D721Med (cell line): ENCODE measurements around the gene HOXD11.

ENCODE experiments used
- DNase-seq: peaks from one replicate; pipeline ENCODE4 v3.0.0; 2011; ENCODE audit warnings: low spot score; ENCODE audit not compliant: insufficient read length
- FAIRE-seq: peaks from 2 replicates; lab custom pipeline; 2011; peaks lifted over from hg19 to GRCh38; lab: Jason Lieb, UNC
- TF ChIP-seq, protein P1 (sequence below): IDR thresholded peaks from 2 replicates; pipeline ENCODE4 v1.5.1; 2012; ENCODE audit warnings: mild to moderate bottlenecking, control low read depth; ENCODE audit not compliant: insufficient read depth; ENCODE audit errors: missing control alignments

Gene HOXD11

DNA sequence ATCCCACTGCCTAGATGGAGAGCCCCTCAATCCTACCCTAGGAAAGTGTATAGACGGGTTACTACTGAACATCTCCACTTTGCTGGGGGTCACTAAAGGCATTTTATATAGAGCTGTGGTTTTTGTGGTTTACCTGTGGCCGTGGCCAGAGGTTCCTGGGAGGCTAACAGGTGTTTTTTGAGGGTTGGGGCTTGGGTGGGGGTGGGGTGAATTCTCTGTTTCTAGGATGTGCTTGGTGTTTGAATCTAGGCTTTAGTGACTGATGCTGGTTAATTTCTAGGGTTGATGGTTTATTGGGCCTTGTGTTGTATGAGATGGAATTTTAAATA lies 30.1 kb downstream of the HOXD11 start:
- DNase-seq (no peak), FAIRE-seq (no peak)
- TF ChIP-seq, protein P1, sequence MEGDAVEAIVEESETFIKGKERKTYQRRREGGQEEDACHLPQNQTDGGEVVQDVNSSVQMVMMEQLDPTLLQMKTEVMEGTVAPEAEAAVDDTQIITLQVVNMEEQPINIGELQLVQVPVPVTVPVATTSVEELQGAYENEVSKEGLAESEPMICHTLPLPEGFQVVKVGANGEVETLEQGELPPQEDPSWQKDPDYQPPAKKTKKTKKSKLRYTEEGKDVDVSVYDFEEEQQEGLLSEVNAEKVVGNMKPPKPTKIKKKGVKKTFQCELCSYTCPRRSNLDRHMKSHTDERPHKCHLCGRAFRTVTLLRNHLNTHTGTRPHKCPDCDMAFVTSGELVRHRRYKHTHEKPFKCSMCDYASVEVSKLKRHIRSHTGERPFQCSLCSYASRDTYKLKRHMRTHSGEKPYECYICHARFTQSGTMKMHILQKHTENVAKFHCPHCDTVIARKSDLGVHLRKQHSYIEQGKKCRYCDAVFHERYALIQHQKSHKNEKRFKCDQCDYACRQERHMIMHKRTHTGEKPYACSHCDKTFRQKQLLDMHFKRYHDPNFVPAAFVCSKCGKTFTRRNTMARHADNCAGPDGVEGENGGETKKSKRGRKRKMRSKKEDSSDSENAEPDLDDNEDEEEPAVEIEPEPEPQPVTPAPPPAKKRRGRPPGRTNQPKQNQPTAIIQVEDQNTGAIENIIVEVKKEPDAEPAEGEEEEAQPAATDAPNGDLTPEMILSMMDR = no peak

DNA sequence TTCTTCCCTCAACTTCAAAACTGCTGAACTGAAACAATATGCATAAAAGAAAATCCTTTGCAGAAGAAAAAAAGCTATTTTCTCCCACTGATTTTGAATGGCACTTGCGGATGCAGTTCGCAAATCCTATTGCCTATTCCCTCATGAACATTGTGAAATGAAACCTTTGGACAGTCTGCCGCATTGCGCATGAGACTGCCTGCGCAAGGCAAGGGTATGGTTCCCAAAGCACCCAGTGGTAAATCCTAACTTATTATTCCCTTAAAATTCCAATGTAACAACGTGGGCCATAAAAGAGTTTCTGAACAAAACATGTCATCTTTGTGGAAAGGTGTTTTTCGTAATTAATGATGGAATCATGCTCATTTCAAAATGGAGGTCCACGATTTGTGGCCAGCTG lies 30.8 kb downstream of the HOXD11 start:
- no peak for DNase-seq
- no peak for FAIRE-seq
- TF ChIP-seq, protein P1 = no peak

DNA sequence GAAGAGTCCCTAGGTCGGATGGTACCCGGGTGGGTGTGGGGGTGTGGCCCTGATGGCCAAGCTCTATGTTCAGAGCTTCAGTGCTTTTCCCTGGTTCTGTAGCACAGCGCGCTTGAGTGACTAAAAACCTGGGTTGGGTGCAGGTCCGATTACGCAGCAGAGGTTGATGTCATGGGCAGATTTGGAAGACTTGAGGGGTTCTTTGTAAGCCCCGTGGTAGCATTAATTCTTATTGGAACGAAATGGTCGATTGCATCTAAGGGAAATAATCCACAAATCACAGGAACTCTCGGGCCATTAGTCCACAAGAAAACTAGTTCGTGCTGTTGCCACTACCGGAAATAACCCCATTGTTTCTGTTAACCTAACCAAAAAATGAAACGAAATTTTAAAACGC lies 31.4 kb downstream of the HOXD11 start:
- FAIRE-seq (no peak), DNase-seq (no peak)
- TF ChIP-seq, protein P1 = no peak

DNA sequence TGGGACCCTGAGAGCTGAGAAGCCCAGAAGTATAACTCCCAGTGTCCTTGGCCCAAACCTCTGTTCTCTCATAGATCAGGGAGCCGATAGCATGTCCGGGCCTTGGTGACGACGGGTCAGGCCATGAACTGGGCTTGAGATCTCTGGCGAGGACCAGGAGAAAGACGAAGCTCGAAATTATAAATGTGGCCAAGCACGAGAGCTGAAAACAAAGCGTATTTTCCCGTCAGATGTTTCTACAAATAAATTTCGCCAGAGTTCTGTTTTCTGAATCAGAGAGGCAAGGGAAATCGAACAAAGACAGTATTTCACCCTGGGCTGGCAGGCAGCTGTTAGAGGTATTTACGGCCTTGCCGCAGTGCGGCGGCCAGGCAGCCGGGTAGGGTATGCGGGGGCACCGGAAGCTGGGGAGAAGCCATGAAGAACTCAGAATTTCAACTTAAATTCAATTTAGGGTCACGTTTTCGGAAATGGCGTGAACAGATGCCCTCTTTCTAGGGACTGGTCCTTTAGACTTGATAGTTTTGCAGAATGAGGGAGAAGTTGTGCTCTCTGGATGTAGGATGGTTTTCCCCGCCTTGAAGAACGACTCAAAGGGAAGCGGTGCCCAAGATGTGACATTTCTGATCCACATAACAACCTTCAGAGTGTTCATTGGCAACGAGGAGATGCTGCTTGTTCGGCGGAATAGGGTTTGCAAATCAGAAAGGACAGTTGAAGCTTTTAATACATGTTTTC lies 32.0 kb downstream of the HOXD11 start:
- DNase-seq (no peak), FAIRE-seq (no peak)
- TF ChIP-seq, protein P1 = no peak

DNA sequence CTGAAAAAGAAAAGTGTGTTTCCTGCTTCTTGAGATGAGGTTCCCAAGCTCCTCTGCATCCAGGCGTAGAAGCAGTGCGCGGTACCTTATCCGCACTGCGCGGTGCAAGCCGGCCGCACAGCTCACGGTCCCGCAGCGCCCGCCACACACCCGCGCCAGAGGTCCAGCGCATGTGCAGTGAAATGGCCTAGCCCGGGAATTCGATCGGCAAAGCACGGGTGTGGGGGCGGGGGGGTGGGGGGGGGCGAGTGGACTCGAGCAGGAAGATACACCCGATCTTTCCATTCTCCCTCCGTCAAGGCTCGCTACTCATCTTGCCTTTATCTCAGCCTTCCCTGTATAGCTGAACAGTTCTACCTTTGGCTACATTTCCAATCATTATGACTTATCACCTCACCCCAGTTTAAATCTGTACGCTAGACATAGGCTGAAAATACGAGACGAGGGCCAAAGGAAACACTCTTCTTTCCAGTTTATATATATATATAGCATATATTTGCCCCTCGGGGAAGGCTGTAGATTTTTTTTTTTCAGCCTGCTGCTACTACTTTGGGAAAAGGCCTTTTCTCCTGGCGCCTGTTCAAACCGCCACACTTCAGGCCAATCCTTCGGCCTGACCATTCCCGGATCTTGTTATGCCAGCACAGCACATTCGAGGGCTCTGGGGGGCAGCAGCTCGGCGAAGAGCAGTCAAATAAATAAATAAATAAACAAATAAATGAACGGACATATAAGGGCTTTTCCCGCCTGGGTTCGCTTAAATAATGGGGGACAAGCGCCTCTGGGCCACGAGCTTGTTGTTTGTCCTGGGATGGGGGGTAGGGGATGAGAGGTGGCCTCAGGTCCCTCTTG lies 32.8 kb downstream of the HOXD11 start:
- TF ChIP-seq, protein P1 = no peak
- DNase-seq (no peak), FAIRE-seq (no peak)

DNA sequence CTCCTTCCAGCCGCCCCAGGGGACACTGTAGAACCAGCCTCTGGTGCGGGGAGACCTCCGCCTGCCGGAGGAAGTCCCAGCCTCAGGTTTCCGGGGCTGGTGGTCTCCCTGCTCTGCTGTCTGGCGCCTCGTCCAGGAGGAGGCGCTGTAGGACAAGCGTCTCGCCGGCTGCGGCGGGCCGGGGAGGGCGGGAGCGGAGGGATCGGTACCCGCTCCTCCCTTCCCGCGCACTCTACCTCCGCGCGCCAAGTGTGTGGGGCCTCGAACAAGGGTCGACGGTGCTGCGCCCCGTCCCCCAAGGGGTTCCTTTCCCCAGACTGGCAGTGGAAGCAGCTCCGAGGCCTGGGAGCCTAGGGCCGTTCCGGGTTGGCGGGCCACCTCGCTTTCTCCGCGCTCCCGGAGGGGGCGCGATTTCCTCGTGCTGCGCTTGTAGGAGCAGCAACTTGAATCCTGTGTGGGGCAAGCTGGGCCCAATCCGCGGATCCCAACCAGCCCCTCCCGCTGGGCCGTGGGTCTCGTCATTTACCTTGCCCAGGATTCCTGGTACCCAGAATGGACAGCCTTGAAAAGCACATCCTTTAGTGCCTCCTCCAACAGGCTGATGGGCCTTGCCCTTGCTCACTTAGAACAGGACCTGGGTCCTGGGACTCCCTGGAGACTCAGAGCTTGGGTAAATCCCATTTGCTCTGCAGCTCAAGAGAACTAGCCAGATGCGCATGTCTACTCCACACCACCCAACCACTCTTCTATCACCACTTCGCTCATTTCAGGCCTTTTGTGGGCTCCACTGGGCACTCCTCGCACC lies 33.6 kb downstream of the HOXD11 start:
- DNase-seq (peak; percentile 85), FAIRE-seq (no peak)

More for the DNA sequence above, 33.6 kb downstream of the HOXD11 start:
- TF ChIP-seq, protein P1 = peak; percentile 82
